GM12872 (cell line): ENCODE measurements around the gene FGG.

Experiments
- CTCF ChIP-seq: IDR thresholded peaks from 3 replicates; pipeline ENCODE4 v1.5.1; 2011; ENCODE audit warnings: low read depth, mild to moderate bottlenecking, low read length, moderate library complexity; ENCODE audit not compliant: insufficient read depth

Gene FGG

DNA sequence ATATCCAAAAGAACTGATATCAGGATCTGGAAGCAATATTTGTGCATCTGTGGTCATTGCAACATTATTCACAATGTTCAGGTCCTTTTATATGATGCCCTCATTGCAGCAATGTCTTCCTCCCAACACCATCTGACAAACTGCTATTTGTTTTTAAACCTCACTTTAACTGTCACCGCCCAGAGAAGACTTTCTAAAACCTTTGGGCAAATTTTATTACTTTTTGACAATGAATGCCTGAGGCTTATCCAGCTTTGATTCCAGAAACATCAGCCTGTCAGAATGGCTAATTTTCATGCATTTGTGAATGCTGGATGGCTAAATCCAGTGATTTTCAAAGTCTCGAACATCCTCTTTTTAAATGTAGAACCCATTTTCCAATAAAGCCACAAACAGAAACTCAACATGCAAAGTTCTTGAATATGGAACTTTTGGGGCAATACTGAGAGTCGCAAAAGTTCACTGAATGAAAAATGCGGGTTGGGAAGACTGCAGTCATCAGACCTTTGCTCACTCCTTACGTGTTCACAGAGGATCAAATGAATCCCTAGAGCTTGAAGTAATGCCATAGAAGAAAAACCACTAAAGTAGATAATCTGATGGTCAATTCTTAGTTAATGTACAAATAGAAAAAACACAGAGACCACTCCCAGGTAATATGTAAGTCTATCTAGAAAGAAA is 39.1 kb downstream of the FGG start:
- TF ChIP-seq CTCF: no peak

DNA sequence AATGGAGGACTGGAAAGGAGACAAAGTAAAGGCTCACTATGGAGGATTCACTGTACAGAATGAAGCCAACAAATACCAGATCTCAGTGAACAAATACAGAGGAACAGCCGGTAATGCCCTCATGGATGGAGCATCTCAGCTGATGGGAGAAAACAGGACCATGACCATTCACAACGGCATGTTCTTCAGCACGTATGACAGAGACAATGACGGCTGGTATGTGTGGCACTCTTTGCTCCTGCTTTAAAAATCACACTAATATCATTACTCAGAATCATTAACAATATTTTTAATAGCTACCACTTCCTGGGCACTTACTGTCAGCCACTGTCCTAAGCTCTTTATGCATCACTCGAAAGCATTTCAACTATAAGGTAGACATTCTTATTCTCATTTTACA is 42.9 kb downstream of the FGG start:
- no peak for TF ChIP-seq CTCF

GRCh38 chr4:154569028-154569427 is 43.4 kb downstream of the FGG start:
- no peak for TF ChIP-seq CTCF

DNA sequence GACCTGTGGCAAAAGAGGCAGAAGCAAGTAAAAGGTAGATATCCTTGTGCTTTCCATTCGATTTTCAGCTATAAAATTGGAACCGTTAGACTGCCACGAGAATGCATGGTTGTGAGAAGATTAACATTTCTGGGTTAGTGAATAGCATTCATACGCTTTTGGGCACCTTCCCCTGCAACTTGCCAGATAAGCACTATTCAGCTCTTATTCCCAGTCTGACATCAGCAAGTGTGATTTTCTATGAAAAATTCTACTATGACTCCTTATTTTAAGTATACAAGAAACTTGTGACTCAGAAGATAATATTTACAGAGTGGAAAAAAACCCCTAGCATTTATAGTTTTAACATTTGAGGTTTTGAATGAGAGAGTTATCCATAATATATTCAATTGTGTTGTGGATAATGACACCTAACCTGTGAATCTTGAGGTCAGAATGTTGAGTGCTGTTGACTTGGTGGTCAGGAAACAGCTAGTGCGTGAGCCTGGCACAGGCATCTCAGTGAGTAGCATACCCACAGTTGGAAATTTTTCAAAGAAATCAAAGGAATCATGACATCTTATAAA is 45.7 kb downstream of the FGG start:
- no peak for TF ChIP-seq CTCF

GRCh38 chr4:154565704-154566103 is 46.8 kb downstream of the FGG start:
- no peak for TF ChIP-seq CTCF

- no peak for TF ChIP-seq CTCF
Measured at GRCh38 chr4:154564311-154564710, 48.1 kb downstream of the FGG start.

DNA sequence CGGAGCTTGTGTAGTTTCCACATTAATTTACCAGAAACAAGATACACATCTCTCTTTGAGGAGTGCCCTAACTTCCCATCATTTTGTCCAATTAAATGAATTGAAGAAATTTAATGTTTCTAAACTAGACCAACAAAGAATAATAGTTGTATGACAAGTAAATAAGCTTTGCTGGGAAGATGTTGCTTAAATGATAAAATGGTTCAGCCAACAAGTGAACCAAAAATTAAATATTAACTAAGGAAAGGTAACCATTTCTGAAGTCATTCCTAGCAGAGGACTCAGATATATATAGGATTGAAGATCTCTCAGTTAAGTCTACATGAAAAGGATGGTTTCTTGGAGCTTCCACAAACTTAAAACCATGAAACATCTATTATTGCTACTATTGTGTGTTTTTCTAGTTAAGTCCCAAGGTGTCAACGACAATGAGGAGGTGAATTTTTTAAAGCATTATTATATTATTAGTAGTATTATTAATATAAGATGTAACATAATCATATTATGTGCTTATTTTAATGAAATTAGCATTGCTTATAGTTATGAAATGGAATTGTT is 49.7 kb downstream of the FGG start, which contains the start of gene FGB:
TSS of gene FGB (plus strand) at position 315 of the 558 bp plus-strand sequence. CDS start at position 323, 8 bp downstream.
- TF ChIP-seq CTCF: no peak
